NCI-H1105 treated with DMSO at 0.1 percent for 48 hours (cell line): ENCODE results near the gene ZNF680.
"Not testable (repeated sequence)": the region's sequence is repeated elsewhere in the genome, so short reads cannot be mapped to it uniquely, and the experiment has no call there.

Experiments
- DNase-seq: peaks from one replicate; lab custom pipeline; 2025; lab: John Stamatoyannopoulos, UW

ZNF680 gene

DNA sequence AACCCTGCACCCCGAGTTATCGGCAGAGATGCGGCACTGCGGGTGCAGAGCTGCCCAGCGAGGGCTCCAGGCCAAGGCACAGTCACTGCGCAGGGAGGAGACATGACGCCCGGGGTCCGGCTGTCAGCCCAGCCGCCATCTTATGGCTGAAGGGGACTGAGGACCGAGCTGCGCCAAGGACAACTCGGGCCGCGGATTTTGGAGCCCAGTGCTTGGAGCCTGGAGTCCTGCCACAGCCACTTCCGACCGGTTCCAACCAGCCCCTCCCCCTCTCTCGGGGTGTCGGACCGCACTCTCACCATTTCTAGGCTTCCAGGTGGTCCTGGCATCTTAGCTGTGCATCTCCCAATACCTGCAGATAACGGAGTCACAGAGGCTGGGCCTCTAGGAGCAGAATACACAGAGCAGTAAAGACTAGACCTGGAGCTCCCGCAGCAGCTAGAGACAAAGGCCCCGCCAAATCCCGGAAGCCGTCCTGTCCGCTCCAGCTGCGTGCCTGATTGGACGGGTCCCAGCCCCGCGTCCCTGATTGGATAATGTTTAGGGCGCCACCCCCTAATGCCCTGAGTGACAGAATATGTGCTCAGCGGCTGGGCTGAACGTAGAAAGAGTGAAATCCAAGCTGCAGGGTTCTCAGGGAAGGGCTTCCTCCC is at the start of gene ZNF680:
Gene ZNF680, minus strand, starts transcription at position 446 of the 653 bp plus-strand sequence. Its CDS starts 117 bp downstream, at position 329.
- DNase-seq = peak; percentile 95

DNA sequence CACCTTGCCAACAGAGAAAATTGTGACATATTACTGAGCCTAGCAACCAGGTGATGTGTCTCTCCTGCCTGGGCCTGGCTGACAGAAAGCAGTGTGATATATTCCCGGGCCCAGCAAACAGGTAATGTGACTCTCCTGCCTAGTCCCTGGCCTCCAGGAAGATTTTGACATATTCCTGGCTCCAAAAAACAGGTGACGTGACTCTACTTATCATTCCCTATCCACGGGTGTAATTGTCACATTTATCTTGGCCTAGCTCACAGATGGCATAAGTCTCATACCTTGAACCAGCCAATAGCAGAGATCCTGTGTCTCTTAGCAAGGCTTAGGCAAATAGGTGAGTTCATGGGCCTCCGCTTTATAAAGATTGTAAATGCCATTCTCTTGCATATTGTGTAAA is 49.6 kb upstream of the ZNF680 start:
- no peak for DNase-seq

DNA sequence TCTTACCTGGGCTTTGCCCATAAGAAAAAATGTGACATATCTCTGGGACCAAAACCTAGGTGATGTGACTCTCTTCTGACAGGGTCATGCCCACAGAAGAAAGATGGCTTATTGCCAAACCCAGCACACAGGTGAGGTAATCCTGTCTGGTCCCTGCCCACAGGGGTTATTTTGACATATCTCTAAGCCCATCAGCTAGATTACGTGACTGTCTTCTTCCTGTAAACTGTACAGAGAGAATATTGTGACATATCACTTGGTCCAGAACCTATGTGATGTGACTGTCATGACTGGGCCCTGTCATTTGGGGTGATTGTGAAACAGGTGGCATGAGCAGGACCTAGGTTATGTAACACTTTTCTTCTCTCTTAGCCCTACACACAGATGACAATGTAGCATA is 48.8 kb upstream of the ZNF680 start:
- no peak for DNase-seq

DNA sequence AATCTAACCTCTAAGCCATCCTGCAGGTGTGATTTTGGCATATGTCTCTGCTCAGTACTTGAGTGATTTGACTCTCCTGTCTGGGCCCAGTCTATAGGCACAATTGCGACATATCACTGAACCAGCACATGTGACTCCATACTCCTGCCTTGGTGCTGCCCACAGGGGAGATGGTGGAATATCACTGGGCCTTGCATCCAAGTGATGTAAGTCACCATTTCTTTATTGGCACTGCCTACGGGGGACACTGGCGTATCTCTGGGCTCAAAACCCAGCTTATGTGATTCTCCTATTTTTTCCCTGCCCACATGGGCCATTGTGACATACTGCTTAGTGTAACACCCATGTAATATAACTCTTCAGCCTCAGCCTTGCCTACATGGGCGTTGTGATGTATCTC is 48.1 kb upstream of the ZNF680 start:
- DNase-seq = no peak

DNA sequence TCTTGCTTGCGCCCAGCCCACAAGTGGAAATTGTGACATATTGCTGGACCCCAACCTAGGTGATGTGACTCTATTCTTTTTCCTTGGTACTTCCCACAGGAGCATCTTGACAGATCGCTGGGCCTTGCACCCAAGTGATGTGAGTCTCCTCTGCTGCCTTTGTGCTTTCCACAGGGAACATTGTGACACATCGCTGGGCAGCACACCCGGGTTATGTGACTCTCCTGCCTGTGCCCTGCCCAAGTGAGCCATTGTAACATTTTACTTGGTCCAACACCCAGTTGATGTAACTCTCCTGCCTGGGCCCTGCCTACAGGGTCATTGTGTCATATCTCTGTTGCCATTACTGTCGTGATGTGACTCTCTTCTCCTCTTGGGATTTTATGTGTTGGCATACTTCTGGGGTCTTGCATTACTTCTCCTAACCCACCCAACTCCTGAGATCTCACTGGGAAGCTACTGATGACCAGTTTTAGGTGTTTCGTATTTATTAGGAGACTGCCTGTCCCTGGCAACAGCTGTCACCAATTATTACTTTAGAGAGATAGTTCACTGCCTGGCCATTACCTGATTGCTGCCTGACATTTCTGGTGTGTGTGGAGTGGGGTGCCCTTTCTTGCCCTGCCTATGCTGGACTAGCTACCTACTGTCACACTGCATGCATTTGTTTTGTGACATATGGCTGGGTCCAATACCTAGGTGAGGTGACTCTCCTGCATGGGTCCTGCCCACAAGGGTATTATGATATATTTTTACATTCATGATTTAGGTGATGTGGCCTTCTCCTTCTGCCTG is 45.4 kb upstream of the ZNF680 start:
- no peak for DNase-seq

DNA sequence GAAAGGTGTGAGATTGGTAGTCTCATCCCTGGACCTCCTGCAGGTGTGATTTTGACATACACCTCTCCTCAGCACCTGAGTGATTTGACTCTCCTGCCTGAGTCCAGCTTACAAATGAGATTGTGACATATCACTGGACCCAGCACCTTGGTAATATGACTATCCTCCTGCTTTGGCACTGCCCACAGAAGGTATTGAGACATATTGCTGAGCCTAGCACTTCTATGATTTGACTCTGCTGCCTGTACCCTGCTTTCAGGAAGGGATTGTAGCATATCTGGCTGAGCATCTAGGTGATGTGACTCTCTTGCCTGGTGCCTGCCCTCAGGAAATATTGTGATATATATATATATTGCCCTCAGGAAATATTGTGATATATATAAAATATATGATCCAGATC is 43.5 kb upstream of the ZNF680 start:
- DNase-seq = no peak

DNA sequence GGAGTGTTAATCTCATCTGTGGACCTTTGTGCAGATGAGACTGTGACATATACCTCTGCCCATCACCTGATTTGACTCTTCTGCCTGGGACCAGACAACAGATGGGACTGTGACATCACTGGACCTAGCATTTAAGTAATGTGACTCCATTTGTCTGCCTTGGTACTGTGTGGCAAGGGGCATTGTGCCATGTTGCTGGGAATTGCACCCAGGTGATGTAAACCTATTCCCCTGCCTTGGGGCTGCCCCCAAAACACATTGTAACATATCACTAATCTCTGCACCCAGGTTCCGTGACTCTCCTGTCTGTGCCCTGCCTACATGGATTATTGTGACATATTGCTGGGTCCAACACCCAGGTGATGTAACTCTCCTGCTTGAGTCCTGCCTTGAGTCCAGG is 40.4 kb upstream of the ZNF680 start:
- no peak for DNase-seq

DNA sequence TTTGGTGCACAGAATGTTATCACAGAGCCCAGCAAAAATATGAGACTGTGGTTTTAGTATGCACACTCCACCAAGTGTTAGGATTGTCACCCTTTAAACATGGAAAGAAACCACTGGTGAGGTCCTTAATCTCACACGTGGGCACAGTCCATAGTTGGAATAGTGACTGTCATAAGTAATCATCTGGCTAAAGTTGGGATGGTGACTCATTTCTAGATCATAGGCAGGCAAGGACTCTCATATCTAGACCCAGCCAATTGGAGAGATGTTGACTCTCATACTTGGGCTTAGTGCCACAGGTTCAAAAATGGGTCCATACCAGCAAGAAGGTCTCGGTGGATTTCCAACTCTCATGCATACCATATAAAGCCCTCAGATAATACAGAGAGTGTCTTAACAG is 39.6 kb upstream of the ZNF680 start:
- DNase-seq = no peak

DNA sequence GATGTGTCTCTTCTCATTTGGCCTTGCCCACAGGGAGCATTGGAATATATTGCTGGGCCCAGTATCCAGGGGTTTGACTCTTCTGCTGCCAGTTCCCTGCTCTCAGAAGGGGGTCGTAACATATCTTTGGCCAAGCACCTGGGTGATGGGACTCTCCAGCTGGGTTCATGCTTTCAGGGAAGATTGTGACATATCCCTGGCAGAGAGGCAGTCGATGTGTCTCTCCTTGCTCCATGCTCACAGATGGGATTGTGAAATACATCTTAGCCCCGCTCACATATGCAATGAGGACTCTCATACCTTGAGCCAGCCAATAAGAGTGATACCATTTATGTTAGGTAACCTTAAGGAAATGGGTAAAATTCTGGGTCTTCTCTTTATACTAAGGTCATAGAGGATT is 39.2 kb upstream of the ZNF680 start:
- no peak for DNase-seq

DNA sequence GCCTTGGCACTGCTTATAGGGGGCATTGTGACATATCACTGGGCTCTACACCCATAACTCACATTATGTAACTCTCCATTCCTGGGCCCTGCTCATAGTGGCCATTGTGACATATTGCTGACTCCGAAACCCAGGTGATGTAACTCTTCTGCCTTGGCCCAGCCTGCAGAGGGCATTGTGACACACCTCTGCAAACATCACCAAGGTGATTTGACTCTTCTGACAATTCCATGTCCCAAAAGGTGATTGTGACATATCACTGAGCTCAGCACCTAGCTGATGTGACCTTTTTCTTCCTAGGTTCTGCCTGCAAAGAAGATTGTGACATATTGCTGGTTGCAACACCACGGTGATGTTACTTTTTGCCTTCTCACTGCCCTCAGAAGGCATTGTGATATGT is 36.5 kb upstream of the ZNF680 start:
- no peak for DNase-seq

DNA sequence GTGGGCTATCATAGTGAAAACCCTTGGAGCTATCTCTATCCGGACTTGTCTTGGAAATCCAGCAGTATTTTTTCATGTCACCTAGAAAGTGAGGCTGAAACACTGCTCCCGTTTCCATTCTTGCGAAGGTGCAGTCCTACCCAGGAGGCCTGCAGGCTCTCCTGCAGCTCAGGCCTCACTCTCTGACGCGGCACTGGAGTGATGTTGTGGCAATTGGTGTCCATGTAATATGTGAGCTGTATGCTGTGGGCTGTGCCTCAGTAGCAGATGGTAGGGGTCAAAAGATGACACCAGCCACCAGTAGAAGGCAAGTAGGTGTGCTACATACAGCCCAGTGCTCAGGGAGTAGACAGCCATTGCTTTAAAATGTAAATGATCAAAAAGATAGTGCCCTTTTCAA is 28.1 kb upstream of the ZNF680 start:
- no peak for DNase-seq

DNA sequence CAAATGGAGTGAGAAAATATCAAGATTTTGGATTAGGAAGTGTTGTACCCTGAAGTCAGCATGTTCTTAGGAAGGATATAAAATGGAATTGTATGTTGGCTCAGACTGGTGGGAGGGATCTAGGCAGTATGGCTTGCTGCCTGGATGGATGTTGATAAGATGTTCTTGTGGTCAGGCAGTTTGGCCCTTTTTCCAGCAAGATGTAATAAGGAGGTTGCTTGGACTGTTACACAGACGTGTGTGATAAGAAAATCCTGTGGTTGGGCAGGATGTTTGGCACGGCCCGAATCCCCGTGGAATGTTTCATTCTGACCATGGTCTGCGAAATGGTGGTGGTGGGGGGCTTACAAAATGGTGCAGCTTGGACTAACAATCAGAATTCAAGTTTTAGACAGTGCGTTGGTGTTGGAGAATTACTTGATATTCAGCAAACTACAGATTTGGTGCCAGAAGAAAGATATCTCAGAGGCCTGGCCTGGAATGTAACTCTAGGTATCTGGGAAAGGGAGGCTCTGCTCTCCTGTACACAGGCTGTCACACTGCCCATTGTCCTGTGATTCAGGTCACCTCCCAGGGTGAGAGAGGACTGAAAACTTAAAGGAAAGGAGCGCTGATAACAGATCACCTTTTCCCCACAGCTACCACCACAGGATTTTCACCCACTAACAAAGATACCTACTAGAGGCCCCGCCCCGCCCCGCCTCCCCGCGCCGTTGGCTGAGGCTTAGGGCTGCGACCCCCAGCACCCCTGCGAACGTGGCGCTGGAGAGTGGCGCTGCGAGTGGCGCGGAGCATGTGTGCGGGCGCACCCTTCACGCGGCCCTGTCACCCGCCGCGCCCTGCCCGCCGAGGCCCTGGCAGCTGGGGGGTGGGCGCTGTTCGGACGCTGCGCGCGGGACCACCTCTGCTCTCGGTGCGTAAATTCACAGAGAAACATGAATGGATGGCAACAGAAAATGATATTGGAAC is 19.3 kb upstream of the ZNF680 start:
- no peak for DNase-seq

DNA sequence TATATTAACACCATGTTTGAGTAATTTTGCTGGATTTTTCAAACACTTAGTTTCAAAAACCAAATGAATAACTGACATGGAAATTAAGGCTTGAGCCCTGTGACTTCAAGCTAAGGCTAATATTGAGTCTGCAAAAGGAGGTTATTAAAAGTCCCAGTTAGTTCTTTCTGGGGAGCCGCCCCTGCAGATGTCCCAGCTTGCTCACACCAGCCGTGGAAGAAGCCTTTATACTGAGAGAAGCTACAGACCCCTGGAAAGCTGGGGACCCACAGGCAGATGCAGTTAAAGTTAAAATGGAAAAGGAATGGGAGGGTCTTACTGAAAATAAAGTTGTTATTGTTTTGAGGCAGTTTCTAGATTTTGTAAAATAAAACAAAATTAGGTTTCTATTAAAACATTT is 18.5 kb upstream of the ZNF680 start:
- DNase-seq = no peak

DNA sequence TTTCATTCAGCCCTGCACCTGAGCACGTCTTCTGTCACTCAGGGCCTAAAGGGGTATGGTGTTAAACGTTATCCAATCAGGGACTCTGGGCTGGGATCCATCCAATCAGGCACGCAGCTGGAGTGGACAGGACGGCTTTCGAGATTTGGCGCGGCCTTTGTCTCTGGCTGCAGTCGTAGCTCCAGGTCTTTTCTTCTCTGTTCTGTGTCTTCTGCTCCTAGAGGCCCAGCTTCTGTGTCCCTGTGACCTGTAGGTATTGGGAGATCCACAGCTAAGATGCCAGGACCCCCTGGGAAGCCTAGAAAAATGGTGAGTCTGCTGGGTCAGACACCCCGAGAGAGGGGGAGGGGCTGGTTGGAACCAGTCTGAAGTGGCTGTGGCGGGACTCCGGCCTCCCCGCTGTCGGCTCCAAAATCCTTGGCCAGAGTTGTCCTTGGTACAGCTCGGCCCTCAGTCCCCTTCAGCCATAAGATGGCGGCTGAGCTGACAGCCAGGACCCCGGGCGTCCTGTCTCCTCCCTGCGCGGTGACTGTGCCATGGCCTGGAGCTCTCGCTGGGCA is 11.7 kb upstream of the ZNF680 start:
- DNase-seq = peak; percentile 81

DNA sequence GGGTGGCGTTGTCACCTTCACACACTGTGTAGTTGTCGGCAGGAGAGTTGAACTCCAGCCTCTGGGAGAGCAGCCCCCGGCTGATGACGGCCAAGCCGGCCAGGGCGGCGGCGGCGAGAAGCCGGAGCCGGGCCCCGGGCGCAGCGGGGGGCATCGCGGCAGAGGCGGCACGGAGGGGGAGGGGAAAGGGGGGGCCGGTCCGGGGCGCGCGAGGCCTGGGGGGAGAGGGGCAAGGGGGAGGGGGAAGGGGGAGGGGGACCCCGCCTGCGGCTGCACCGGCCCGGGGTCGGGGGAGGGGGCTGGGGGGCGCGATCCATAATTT is 7.4 kb upstream of the ZNF680 start:
- not testable (repeated sequence) for DNase-seq

DNA sequence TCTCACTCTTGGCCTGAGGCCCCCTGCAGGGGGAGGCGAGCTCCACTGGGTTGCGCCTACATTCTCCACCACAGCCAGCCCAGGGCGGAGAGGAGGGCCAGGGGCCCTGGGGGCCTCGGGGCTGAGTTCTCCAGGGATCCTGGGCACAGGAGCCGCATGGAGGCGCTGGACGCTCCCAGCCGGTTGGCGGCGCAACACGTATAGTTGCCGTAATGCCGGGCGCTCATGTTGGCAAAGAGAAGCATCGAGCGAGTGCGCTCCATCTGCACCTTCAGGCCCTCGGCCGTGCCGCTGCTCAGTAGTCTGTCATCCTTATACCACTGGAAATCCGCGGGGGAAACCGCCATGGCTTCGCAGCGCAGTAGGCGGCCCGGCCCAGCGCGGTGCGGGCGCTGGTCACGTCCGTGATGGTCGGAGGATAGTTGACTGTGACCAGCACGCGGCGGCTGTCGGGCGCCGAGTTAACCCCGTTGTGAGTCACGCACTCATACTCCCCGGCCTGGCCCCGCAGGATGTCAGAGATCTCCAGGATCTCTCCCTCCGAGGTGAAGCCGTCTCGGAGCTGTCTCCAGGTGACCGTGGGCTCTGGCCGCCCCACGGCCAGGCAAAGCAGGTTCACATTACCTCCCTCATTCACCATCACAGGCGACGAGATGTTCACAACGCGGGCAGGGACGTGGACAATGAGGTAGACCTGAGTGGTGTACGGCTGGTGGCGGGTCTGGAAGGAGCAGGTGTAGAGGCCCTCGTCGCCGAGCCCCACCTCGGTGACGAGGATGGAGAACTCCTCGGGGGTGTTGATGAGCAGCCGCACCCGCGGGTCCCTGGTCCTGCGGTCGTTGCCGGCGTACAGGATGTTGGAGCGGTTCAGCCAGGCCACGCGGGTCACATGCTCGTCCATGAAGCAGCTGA is 6.8 kb upstream of the ZNF680 start:
- DNase-seq = peak; percentile 45

DNA sequence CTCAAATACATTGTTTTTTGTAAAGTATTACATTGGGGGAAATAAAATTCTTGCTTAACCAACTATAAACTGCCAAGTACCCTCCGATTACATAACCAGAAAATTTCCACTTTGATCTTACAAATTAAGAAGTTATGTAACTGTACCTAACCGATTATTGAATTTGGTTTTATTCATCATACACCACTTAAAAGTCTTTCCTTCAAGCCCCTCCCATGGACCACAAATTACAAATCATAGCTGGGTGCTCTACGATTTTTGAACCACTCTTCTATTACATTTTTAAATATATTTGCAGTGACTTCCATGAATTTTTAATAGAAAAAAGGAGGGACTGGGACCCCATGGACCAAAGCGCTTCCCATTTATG is 630 bp downstream of the ZNF680 start:
- DNase-seq = no peak

DNA sequence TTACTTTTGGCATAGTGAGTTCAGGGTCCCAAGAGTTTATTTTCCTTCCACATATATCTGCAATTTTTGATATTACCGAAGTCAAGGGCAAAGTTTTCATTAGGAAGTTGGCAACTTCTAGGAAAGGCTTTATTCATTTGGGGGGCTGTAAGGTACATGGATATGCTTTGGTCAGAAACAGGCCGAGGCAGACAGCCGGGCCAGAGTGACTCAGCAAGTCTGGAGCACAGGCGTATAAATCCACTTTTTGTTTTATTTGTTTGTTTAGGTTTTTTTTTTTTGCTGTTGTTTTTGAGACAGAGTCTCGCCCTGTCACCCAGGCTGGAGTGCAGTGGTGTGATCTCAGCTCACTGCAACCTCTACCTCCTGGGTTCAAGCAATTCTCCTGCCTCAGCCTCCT is 3.7 kb downstream of the ZNF680 start:
- DNase-seq = no peak

DNA sequence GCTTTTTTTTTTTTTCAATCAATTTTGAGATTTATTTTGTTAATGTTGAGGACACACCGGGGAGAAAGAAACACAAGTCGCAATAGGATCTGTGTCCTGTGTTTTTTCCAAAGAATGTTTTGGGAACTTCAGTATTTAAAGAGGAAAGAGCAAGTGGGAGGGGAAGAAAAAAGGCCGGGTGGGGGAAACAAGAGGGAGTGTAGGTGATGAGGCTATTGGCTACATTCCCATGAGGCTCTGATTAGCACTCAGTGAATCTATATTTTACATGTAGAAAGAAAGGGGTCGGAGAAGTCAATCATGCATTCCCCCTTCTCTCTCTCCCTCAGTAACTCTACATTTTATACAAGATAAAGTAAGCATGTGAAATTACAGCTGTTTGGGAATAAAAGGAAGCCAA is 4.1 kb downstream of the ZNF680 start:
- no peak for DNase-seq

DNA sequence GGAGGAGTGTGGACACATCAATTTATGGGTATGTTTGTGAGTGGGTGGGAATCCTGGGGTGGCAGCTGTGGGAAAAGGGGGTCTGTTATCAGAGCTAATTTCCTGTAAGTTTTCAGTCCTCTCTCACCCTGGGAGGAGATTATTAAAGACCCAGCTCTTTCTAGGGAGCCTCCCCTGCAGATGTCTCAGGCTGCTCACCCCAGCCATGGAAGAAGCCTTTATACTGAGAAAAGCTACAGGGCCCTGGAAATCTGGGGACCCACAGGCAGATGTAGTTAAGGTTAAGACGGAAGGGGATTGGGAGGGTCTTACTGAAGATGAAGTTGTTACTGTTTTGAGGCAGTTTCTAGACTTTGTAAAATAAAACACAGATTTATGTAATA is 4.6 kb downstream of the ZNF680 start:
- DNase-seq = no peak

DNA sequence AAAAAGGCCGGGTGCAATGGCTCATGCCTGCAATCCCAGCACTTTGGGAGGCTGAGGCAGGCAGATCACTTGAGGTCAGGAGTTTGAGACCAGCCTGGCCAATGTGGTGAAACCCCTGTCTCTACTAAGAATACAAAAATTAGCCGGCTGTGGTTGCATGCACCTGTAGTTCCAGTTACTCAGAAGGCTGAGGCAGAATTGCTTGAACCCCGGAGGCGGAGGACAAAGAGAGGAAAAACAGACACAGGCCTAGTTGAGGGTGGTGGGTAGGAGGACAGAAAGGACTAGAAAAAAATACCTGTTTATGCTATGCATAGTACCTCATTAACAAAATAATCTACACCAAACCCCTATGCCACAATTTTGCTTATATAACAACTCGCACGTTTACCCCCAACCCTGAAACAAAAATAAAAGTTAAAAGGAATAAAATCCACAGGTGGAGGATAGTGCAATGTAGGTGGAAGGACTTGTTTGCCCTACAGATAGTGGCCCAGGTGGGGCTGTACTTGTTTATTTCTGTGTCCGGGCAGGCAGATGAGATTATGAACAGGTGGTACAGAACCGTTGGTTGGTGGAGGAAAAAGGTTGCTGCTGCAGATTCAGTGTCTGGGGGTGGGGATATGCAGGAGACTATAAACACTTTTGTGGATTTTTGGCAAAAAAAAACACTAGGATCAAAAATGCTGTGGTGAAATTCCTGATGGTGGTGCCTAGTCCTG is 5.1 kb downstream of the ZNF680 start:
- no peak for DNase-seq
